KOPT-K1 (cell line): ENCODE data around the gene GJD4.

Source experiments
- H3K27ac ChIP-seq: fragments of 200-600 bp; sonication (generic); 2 replicates; pipeline ENCODE4 v1.5.1; 2016; ENCODE audit warnings: antibody characterized with exemption, mild to moderate bottlenecking, low read depth, low read length; ENCODE audit not compliant: poor library complexity, severe bottlenecking
- H3K36me3 ChIP-seq: fragments of 200-600 bp; sonication (generic); 2 replicates; pipeline ENCODE4 v1.5.1; 2017; ENCODE audit warnings: antibody characterized with exemption, mild to moderate bottlenecking, low read length, moderate library complexity; ENCODE audit not compliant: insufficient read depth
- H3K9me3 ChIP-seq: fragments of 200-600 bp; sonication (generic); 2 replicates; pipeline ENCODE4 v1.5.1; 2017; ENCODE audit warnings: antibody characterized with exemption, low read length, mild to moderate bottlenecking; ENCODE audit not compliant: insufficient read depth, poor library complexity, severe bottlenecking

GJD4 gene

GRCh38 chr10:35572583-35572982 is 32.6 kb upstream of the GJD4 start:
- H3K36me3 ChIP-seq, result peaks cover 37% of the 10 kb centered on the region
- H3K9me3 ChIP-seq, result no peaks in the 10 kb centered on the region
- H3K27ac ChIP-seq, result no peak overlapping the region

GRCh38 chr10:35573796-35574195 is 31.3 kb upstream of the GJD4 start:
- no peaks in the 10 kb centered on the region for H3K9me3 ChIP-seq
- peaks cover 25% of the 10 kb centered on the region for H3K36me3 ChIP-seq
- no peak overlapping the region for H3K27ac ChIP-seq

- Histone ChIP-seq H3K27ac (no peak overlapping the region), H3K9me3 (no peaks in the 10 kb centered on the region), H3K36me3 (peaks cover 14% of the 10 kb centered on the region)
Observed at GRCh38 chr10:35574924-35575352, 30.2 kb upstream of the GJD4 start.

- Histone ChIP-seq H3K9me3 (no peaks in the 10 kb centered on the region), H3K36me3 (peaks cover 9% of the 10 kb centered on the region; the same call in 1 of the 2 replicates), H3K27ac (no peak overlapping the region)
Observed at GRCh38 chr10:35575640-35576039, 29.5 kb upstream of the GJD4 start.

- no peak overlapping the region for H3K27ac ChIP-seq
- peaks cover 9% of the 10 kb centered on the region; the same call in 1 of the 2 replicates for H3K36me3 ChIP-seq
- H3K9me3 ChIP-seq, result no peaks in the 10 kb centered on the region
Observed at GRCh38 chr10:35576730-35577129, 28.4 kb upstream of the GJD4 start.

GRCh38 chr10:35577926-35578617 is 27.1 kb upstream of the GJD4 start:
- H3K36me3 ChIP-seq, result peaks cover 9% of the 10 kb centered on the region; the same call in 1 of the 2 replicates
- no peak overlapping the region for H3K27ac ChIP-seq
- no peaks in the 10 kb centered on the region for H3K9me3 ChIP-seq

GRCh38 chr10:35578618-35578956 is 26.6 kb upstream of the GJD4 start:
- H3K9me3 ChIP-seq, result no peaks in the 10 kb centered on the region
- peaks cover 9% of the 10 kb centered on the region; the same call in 1 of the 2 replicates for H3K36me3 ChIP-seq
- no peak overlapping the region for H3K27ac ChIP-seq

- Histone ChIP-seq H3K9me3 (no peaks in the 10 kb centered on the region), H3K27ac (no peak overlapping the region), H3K36me3 (peaks cover 9% of the 10 kb centered on the region; the same call in 1 of the 2 replicates)
Observed at GRCh38 chr10:35579116-35579515, 26.0 kb upstream of the GJD4 start.

GRCh38 chr10:35579726-35580422 is 25.3 kb upstream of the GJD4 start:
- Histone ChIP-seq H3K27ac (no peak overlapping the region), H3K36me3 (peaks cover 2% of the 10 kb centered on the region; the same call in 1 of the 2 replicates), H3K9me3 (no peaks in the 10 kb centered on the region)

- Histone ChIP-seq H3K27ac (no peak overlapping the region), H3K36me3 (no peaks in the 10 kb centered on the region), H3K9me3 (no peaks in the 10 kb centered on the region)
Observed at GRCh38 chr10:35580423-35580770, 24.7 kb upstream of the GJD4 start.

GRCh38 chr10:35581655-35582054 is 23.5 kb upstream of the GJD4 start:
- Histone ChIP-seq H3K36me3 (no peaks in the 10 kb centered on the region), H3K9me3 (no peaks in the 10 kb centered on the region), H3K27ac (no peak overlapping the region)

GRCh38 chr10:35584946-35585345 is 20.2 kb upstream of the GJD4 start:
- Histone ChIP-seq H3K36me3 (no peaks in the 10 kb centered on the region), H3K27ac (no peak overlapping the region), H3K9me3 (no peaks in the 10 kb centered on the region)

GRCh38 chr10:35585356-35585755 is 19.8 kb upstream of the GJD4 start:
- H3K9me3 ChIP-seq, result peaks cover under 1% of the 10 kb centered on the region
- no peaks in the 10 kb centered on the region for H3K36me3 ChIP-seq
- H3K27ac ChIP-seq, result no peak overlapping the region

GRCh38 chr10:35585903-35586535 is 19.1 kb upstream of the GJD4 start:
- Histone ChIP-seq H3K27ac (no peak overlapping the region), H3K36me3 (no peaks in the 10 kb centered on the region), H3K9me3 (peaks cover 7% of the 10 kb centered on the region)

GRCh38 chr10:35588836-35589235 is 16.3 kb upstream of the GJD4 start:
- Histone ChIP-seq H3K9me3 (peaks cover 26% of the 10 kb centered on the region), H3K27ac (no peak overlapping the region), H3K36me3 (no peaks in the 10 kb centered on the region)
